Hepatocyte (in vitro differentiated cells): ENCODE results near the gene UBE2S. TPM values are rescaled to one million over a fixed set of nuclear protein-coding genes. Genes with fewer than 3 reads are reported as not detected.

ENCODE experiments used
- DNase-seq: peaks from one replicate; pipeline ENCODE4 v3.0.0-alpha.2; 2016; ENCODE audit warnings: low spot score
- H2AFZ ChIP-seq: fragments of 200-600 bp; sonication (generic); 2 replicates; pipeline ENCODE4 v1.6.0; 2016; ENCODE audit warnings: antibody characterized with exemption, mild to moderate bottlenecking
- H3K27ac ChIP-seq: fragments of 200-600 bp; sonication (generic); 2 replicates; pipeline ENCODE4 v1.5.1; 2016; ENCODE audit warnings: mild to moderate bottlenecking
- H3K27me3 ChIP-seq: fragments of 200-600 bp; sonication (generic); 2 replicates; pipeline ENCODE4 v1.6.1; 2016
- H3K36me3 ChIP-seq: fragments of 200-600 bp; sonication (generic); replicated peaks from 2 replicates; pipeline ENCODE4 v1.5.1; 2016; ENCODE audit warnings: low read depth; ENCODE audit not compliant: insufficient read depth
- H3K4me1 ChIP-seq: fragments of 200-600 bp; sonication (generic); 2 replicates; pipeline ENCODE4 v1.5.1; 2016; ENCODE audit warnings: mild to moderate bottlenecking, moderate library complexity; ENCODE audit not compliant: insufficient read depth
- H3K4me2 ChIP-seq: fragments of 200-600 bp; sonication (generic); 2 replicates; pipeline ENCODE4 v1.6.0; 2016
- H3K4me3 ChIP-seq: fragments of 200-600 bp; sonication (generic); 2 replicates; pipeline ENCODE4 v1.5.1; 2016; ENCODE audit warnings: mild to moderate bottlenecking
- H3K79me2 ChIP-seq: fragments of 200-600 bp; sonication (generic); 2 replicates; pipeline ENCODE4 v1.6.0; 2017; ENCODE audit warnings: mild to moderate bottlenecking
- H3K9me2 ChIP-seq: fragments of 200-600 bp; sonication (generic); replicated peaks from 2 replicates; pipeline ENCODE4 v1.6.0; 2017; ENCODE audit warnings: mild to moderate bottlenecking; ENCODE audit not compliant: insufficient read depth
- H3K9me3 ChIP-seq: fragments of 200-600 bp; sonication (generic); 2 replicates; pipeline ENCODE4 v1.5.1; 2016; ENCODE audit warnings: low read depth, mild to moderate bottlenecking
- H4K20me1 ChIP-seq: fragments of 200-600 bp; sonication (generic); 2 replicates; pipeline ENCODE4 v1.6.0; 2016; ENCODE audit warnings: mild to moderate bottlenecking; ENCODE audit not compliant: insufficient read depth, poor library complexity, severe bottlenecking
- EZH2 ChIP-seq: fragments of 200-600 bp; sonication (generic); IDR thresholded peaks from 2 replicates; pipeline ENCODE4 v1.6.1; 2016; ENCODE audit warnings: antibody characterized with exemption, mild to moderate bottlenecking, borderline replicate concordance
- EZH2phosphoT487 ChIP-seq: fragments of 200-600 bp; sonication (generic); IDR thresholded peaks from one replicate; pipeline ENCODE4 v1.6.1; 2018; ENCODE audit warnings: antibody characterized with exemption, mild to moderate bottlenecking, low read depth, moderate library complexity; ENCODE audit not compliant: unreplicated experiment, severe bottlenecking
- WGBS: methylation state at CpG from one replicate; pipeline ENCODE4 v1.1.6; 2016; ENCODE audit warnings: low lambda C conversion rate; ENCODE audit errors: missing lambda C conversion rate; 5-methylcytosine and 5-hydroxymethylcytosine counted together
- polyA plus RNA-seq: library from polyadenylated mRNA; unstranded; fragments of >200 nt; fragmentation: Nextera tagmentation; extraction: Ambion mirVana; gene quantifications from 2 replicates; pipeline ENCODE4 v1.2.1, GENCODE V29; 2016
- total RNA-seq: library from RNA; depleted of rRNA; stranded (reverse); fragments of >200 nt; gene quantifications from 2 replicates; pipeline ENCODE4 v1.2.3, GENCODE V29; 2014
- TF ChIP-seq, protein P1 (sequence below): fragments of 200-600 bp; sonication (generic); IDR thresholded peaks from 2 replicates; pipeline ENCODE4 v1.5.1; 2016; ENCODE audit warnings: antibody characterized with exemption, mild to moderate bottlenecking; ENCODE audit not compliant: poor library complexity

The UBE2S gene
- total and polyA plus RNA-seq, 2 experiments from 2014 or later = 20.4 to 105 TPM

DNA sequence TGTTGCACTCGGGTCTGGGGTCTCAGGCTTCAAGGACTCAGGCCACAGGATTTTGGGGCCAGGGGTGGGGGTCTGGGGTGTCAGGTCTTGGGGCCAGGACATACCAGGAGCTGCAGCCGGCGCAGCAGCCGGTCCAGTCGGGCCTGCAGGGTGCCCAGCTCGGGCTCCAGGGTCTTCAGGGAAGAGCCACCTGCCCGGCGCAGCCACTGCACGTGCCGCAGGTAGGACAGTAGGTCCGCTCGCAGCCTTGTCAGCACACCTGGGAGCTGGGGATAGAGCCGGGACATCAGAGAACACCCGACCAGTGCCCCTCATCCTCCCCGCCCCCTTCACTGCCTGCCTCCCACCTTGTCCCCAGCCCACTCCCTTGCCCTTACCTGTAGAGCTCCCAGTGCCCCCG, 39.5 kb downstream of the UBE2S start:
- Histone ChIP-seq H3K4me1 (peaks cover 12% of the 10 kb centered on the region), H3K9me3 (no peaks in the 10 kb centered on the region), H4K20me1 (no peaks in the 10 kb centered on the region), H3K27me3 (peaks cover 39% of the 10 kb centered on the region), H3K9me2 (no peaks in the 10 kb centered on the region), H3K4me3 (no peak overlapping the region), H3K79me2 (no peaks in the 10 kb centered on the region), H3K36me3 (no peaks in the 10 kb centered on the region), H3K4me2 (no peak overlapping the region), H3K27ac (no peak overlapping the region), H2AFZ (no peak overlapping the region)
- TF ChIP-seq, protein P1, sequence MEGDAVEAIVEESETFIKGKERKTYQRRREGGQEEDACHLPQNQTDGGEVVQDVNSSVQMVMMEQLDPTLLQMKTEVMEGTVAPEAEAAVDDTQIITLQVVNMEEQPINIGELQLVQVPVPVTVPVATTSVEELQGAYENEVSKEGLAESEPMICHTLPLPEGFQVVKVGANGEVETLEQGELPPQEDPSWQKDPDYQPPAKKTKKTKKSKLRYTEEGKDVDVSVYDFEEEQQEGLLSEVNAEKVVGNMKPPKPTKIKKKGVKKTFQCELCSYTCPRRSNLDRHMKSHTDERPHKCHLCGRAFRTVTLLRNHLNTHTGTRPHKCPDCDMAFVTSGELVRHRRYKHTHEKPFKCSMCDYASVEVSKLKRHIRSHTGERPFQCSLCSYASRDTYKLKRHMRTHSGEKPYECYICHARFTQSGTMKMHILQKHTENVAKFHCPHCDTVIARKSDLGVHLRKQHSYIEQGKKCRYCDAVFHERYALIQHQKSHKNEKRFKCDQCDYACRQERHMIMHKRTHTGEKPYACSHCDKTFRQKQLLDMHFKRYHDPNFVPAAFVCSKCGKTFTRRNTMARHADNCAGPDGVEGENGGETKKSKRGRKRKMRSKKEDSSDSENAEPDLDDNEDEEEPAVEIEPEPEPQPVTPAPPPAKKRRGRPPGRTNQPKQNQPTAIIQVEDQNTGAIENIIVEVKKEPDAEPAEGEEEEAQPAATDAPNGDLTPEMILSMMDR = no peak
- TF ChIP-seq EZH2phosphoT487 (no peak), EZH2 (no peak)
- WGBS = 95% methylated on average over 10 of the region's 16 CpGs
- no peak for DNase-seq

DNA sequence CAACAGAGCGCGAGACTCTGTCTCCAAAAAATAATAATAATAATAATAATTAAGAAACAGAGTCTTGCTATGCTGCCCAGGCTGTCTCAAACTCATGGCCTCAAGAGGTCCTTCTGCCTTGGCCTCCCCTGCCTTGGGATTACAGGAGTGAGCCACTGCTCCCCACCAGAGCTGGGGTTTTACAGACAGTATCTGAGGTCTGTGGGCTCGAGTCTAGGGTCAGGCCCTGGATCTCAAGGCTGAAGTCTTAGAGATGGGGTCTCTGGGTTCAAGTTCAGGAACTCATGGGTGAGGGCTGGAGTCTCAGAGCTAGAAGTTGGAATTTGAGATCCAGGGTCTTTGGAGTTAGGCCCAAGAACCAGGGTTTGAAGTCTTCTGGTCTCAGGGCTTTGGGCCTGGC, 40.8 kb downstream of the UBE2S start:
- DNase-seq = no peak
- H3K9me2 ChIP-seq = no peaks in the 10 kb centered on the region
- H3K27ac ChIP-seq = no peak overlapping the region
- H3K27me3 ChIP-seq = peaks cover 32% of the 10 kb centered on the region
- no peak overlapping the region for H3K4me3 ChIP-seq
- 96% methylated on average over 3 of the region's 3 CpGs for WGBS
- no peaks in the 10 kb centered on the region for H3K79me2 ChIP-seq
- H2AFZ ChIP-seq = no peak overlapping the region
- H3K36me3 ChIP-seq = no peaks in the 10 kb centered on the region
- no peak overlapping the region for H3K4me2 ChIP-seq
- peaks cover 12% of the 10 kb centered on the region for H3K4me1 ChIP-seq
- no peaks in the 10 kb centered on the region for H4K20me1 ChIP-seq
- no peak for TF ChIP-seq EZH2phosphoT487
- TF ChIP-seq, protein P1 = no peak
- TF ChIP-seq EZH2 = no peak
- no peaks in the 10 kb centered on the region for H3K9me3 ChIP-seq

DNA sequence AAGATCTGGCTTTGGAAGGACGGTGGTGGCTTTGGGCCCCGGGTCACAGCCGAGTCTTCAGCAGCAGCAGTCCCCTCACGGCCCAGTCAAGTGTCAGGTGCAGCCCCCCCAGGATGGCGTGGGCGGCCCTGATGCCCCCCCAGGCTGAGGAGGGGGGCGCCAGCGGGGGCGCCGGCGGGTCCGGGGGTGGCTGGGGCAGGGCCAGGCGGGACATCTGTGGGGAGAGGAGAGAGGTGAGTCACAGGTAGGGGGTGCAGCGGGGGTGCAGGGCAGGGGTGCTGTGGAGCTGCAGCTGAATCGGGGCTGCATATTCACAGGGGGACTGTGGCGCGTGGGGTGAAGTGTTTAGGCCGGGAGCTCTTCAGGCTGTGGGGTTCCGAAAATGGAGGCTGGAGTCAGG, 41.6 kb downstream of the UBE2S start:
- H3K79me2 ChIP-seq = no peaks in the 10 kb centered on the region
- 81% methylated on average over 4 of the region's 19 CpGs for WGBS
- H3K4me1 ChIP-seq = peaks cover 12% of the 10 kb centered on the region
- H3K27me3 ChIP-seq = peaks cover 24% of the 10 kb centered on the region
- no peak overlapping the region for H3K4me3 ChIP-seq
- DNase-seq = no peak
- H3K27ac ChIP-seq = no peak overlapping the region
- H3K36me3 ChIP-seq = no peaks in the 10 kb centered on the region
- H3K9me2 ChIP-seq = no peaks in the 10 kb centered on the region
- no peak overlapping the region for H2AFZ ChIP-seq
- no peak overlapping the region for H3K4me2 ChIP-seq
- TF ChIP-seq EZH2phosphoT487 (no peak), EZH2 (no peak)
- TF ChIP-seq, protein P1 = no peak
- no peaks in the 10 kb centered on the region for H3K9me3 ChIP-seq
- no peaks in the 10 kb centered on the region for H4K20me1 ChIP-seq

DNA sequence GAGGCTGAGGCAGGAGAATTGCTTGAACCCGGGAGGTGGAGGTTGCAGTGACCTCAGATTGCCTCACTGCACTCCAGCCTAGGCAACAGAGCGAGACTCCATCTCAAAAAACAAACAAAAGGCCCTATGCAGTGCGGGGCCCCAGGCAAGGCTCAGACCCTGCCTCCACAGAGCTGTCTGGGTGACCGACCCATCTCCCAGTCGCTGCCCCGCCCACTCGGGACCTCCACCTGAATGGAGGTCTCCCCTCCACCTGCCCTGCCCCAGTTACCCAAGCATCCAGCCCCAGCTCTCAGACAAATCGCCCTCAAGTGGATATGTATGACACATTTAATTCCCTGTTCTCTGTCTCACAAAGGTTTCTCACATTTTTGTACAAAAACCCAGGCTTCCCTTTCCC, 42.3 kb downstream of the UBE2S start:
- peaks cover 19% of the 10 kb centered on the region for H3K27me3 ChIP-seq
- H3K79me2 ChIP-seq = no peaks in the 10 kb centered on the region
- H3K27ac ChIP-seq = no peak overlapping the region
- no peak overlapping the region for H3K4me3 ChIP-seq
- TF ChIP-seq, protein P1 = no peak
- no peak for TF ChIP-seq EZH2phosphoT487
- TF ChIP-seq EZH2 = no peak
- H3K4me1 ChIP-seq = peaks cover 11% of the 10 kb centered on the region
- no peaks in the 10 kb centered on the region for H3K9me3 ChIP-seq
- WGBS = 84% methylated on average over 8 of the region's 8 CpGs
- DNase-seq = no peak
- H3K9me2 ChIP-seq = no peaks in the 10 kb centered on the region
- no peaks in the 10 kb centered on the region for H4K20me1 ChIP-seq
- no peak overlapping the region for H2AFZ ChIP-seq
- no peaks in the 10 kb centered on the region for H3K36me3 ChIP-seq
- no peak overlapping the region for H3K4me2 ChIP-seq
